Right lobe of liver (tissue), 4 donors: ENCODE data around the gene GPC6.

Experiments used
- POLR2A ChIP-seq: fragments of 450-650 bp; IDR thresholded peaks from one replicate; pipeline ENCODE4 v1.6.1; 2017; ENCODE audit warnings: antibody characterized with exemption, mild to moderate bottlenecking
- TF ChIP-seq, protein P1 (sequence below), 4 donors: fragments of 200-600 bp in 3 of 4; fragments of 450-650 bp in 1 of 4; IDR thresholded peaks; one replicate each; pipeline versions ENCODE4 v1.5.1 to v1.8.0; 2016 to 2022; ENCODE audit warnings: antibody characterized with exemption in 4 of 4, mild to moderate bottlenecking in 2 of 4
- donor health status: DM: no; HTN: no; CAD: no.
- donor health status: DM: no; HTN: no; CAD: no.
- donor health status: DM: no; HTN: yes; CAD: no.

DNA sequence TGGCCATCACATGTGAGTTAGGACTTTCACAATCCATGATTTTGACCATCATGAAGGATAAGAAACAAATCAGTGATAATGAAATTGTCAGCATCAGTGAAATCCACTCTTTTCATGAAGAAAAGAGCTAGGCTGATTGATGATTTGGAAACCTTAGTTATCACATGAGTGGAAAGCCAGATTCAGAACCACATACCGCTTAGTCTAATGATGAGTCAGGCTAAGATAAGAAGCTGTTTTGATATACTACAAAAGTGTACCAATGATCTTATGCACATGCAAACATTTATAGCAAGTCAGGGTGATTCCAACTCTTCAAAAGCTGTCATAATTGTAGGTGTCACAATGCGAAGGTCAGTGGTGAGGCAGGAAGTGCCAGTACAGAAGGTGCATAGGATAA, 519.3 kb downstream of the GPC6 start:
- TF ChIP-seq, protein P1, sequence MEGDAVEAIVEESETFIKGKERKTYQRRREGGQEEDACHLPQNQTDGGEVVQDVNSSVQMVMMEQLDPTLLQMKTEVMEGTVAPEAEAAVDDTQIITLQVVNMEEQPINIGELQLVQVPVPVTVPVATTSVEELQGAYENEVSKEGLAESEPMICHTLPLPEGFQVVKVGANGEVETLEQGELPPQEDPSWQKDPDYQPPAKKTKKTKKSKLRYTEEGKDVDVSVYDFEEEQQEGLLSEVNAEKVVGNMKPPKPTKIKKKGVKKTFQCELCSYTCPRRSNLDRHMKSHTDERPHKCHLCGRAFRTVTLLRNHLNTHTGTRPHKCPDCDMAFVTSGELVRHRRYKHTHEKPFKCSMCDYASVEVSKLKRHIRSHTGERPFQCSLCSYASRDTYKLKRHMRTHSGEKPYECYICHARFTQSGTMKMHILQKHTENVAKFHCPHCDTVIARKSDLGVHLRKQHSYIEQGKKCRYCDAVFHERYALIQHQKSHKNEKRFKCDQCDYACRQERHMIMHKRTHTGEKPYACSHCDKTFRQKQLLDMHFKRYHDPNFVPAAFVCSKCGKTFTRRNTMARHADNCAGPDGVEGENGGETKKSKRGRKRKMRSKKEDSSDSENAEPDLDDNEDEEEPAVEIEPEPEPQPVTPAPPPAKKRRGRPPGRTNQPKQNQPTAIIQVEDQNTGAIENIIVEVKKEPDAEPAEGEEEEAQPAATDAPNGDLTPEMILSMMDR (IDR thresholded peaks at IDR 0.05) = no peak
- no peak for TF ChIP-seq POLR2A
